Heart right ventricle (tissue), 16 donors: ENCODE measurements around the gene ADORA1. TPM values are rescaled to one million over a fixed set of nuclear protein-coding genes. Genes with fewer than 3 reads are reported as not detected.

Source experiments
- ATAC-seq, 8 donors: fragments of 200-7000 bp; cut with Tn5 transposase; one replicate each; pipeline ENCODE4 v1.9.1; 2020; ENCODE audit warnings: mild to moderate bottlenecking in 8 of 8, moderate library complexity in 8 of 8, moderate number of reproducible peaks in 1 of 8
- DNase-seq, 2 donors: peaks; one replicate each; pipeline ENCODE4 v3.0.0-alpha.2; 2020
- H3K27ac ChIP-seq, 10 donors: fragments of 200-600 bp; sonication (generic) in 2 of 10; one replicate each; pipeline versions ENCODE4 v1.5.0 to v1.8.0; 2020 to 2022; ENCODE audit warnings: mild to moderate bottlenecking in 3 of 10
- H3K27me3 ChIP-seq, 7 donors: fragments of 200-600 bp; one replicate each; pipeline ENCODE4 v1.8.0; 2021 to 2022; ENCODE audit warnings: mild to moderate bottlenecking in 2 of 7
- H3K36me3 ChIP-seq, 9 donors: fragments of 200-600 bp; sonication (generic) in 1 of 9; one replicate each; pipeline versions ENCODE4 v1.5.0 to v1.8.0; 2020 to 2022; ENCODE audit warnings: mild to moderate bottlenecking in 2 of 9
- H3K4me1 ChIP-seq, 9 donors: fragments of 200-600 bp; sonication (generic) in 1 of 9; one replicate each; pipeline versions ENCODE4 v1.5.0 to v1.8.0; 2020 to 2022; ENCODE audit warnings: mild to moderate bottlenecking in 4 of 9
- H3K4me3 ChIP-seq, 10 donors: fragments of 200-600 bp; sonication (generic) in 2 of 10; one replicate each; pipeline versions ENCODE4 v1.5.0 to v1.8.0; 2020 to 2022; ENCODE audit warnings: mild to moderate bottlenecking in 7 of 10, moderate library complexity in 2 of 10
- H3K9me3 ChIP-seq, 11 donors: fragments of 200-600 bp in 10 of 11; sonication (generic) in 2 of 11; one replicate each; pipeline versions ENCODE4 v1.5.0 to v1.8.0; 2013 to 2022; ENCODE audit warnings: mild to moderate bottlenecking in 2 of 11, control low read depth in 1 of 11, moderate library complexity in 1 of 11
- CTCF ChIP-seq, 9 donors: fragments of 200-600 bp; sonication (generic) in 2 of 9; IDR thresholded peaks; one replicate each; pipeline versions ENCODE4 v1.5.0 to v1.8.0; 2021 to 2022; ENCODE audit warnings: antibody characterized with exemption in 9 of 9, mild to moderate bottlenecking in 5 of 9, moderate library complexity in 1 of 9
- WGBS, 2 donors: extraction: QIAGEN DNeasy Blood & Tissue Kit; methylation state at CpG; one replicate each; pipeline ENCODE4 v1.1.7; 2013; ENCODE audit warnings: inconsistent platforms in 1 of 2; 5-methylcytosine and 5-hydroxymethylcytosine counted together
- intact Hi-C, 10 donors: fragments of 100-400 bp; cut with DNase I; formaldehyde crosslinking; loops; one replicate each; pipeline versions ENCODE4 v1.11.1 to v1.14.2; 2022
- polyA plus RNA-seq, 2 donors: library from polyadenylated mRNA; stranded (reverse); fragments of 200-250 nt; gene quantifications; one replicate each; pipeline ENCODE4 v1.2.3, GENCODE V29; 2013
- total RNA-seq, 10 donors: library from RNA; stranded (reverse); fragmentation: NEBNext Ultra II Directional in 3 of 10; extraction: Animal tissue kit (Norgen Biotek cat#: 25700) in 3 of 10; gene quantifications; one replicate each; pipeline versions ENCODE4 v1.2.1 to v1.2.4, GENCODE V29; 2021 to 2023
- donor health status: Arrhythmogenic right ventricular cardiomyopathy.
- donor health status: ischemic (EF 13 %, LVEDD 7.1; RV severe dilation, severe dysfunction).
- donor health status: healthy with polysubstance abuse.
- donor health status: DM: no; HTN: yes; CAD: no.
- donor health status: DM: no; HTN: no; CAD: no.
- donor health status: ischemic (EF 25% LVEDD 6.9; RV normal size, moderate dysfunction).
- donor health status: ischemic (EF 25% LVEDD 5.7; RV mildly dilated, moderate dysfunction).
- donor health status: healthy.
- donor health status: DM: yes; HTN: yes; CAD: no.
- donor health status: Ischemic cardiomyopathy.
- donor health status: ischemic (EF 35%, LVEDD 5.7; RV mildly dilated, moderate dysfunction).
- donor health status: nonischemic (EF 11% LVEDD 7.7; RV severe dilation, severe dysfunction).
- donor health status: DM: yes; HTN: yes; CAD: no.
- donor health status: PGD.
- donor health status: ischemic (EF 29% LVEDD 5.4; RV normal size, mild dysfunction).
- donor health status: nonischemic (EF 23%, LVEDD 6.1; RV moderate dilation, normal function).

Gene ADORA1
- total and polyA plus RNA-seq, 12 donors = 1.8 to 12.2 (median 8.9) TPM

- Histone ChIP-seq H3K27ac (no peak overlapping the region), H3K4me1 (peaks cover 0 to 15% (median 0%) of the 10 kb centered on the region in 9 donors), H3K27me3 (peaks cover 0 to 10% (median 3%) of the 10 kb centered on the region in 7 donors), H3K4me3 (no peak overlapping the region), H3K36me3 (no peaks in the 10 kb centered on the region), H3K9me3 (no peaks in the 10 kb centered on the region)
- 89 to 93% methylated on average over 3 of the region's 3 CpGs for WGBS, 2 donors
- no peak for TF ChIP-seq CTCF (IDR thresholded peaks at IDR 0.05)
- no peak for DNase-seq
- ATAC-seq = no peak
- intact Hi-C loops = loop anchor here in 1 of 10 donors (2.0 to 5.0 kb wide), 2 partner anchors 40 to 93 kb away; no protein-coding TSS in a partner anchor
Observed at GRCh38 chr1:203211812-203212211, 84.3 kb downstream of the ADORA1 start.

GRCh38 chr1:203213126-203213525, 85.6 kb downstream of the ADORA1 start:
- Histone ChIP-seq H3K9me3 (no peaks in the 10 kb centered on the region), H3K4me3 (no peak overlapping the region), H3K4me1 (peaks cover 0 to 15% (median 0%) of the 10 kb centered on the region in 9 donors), H3K27ac (no peak overlapping the region), H3K36me3 (no peaks in the 10 kb centered on the region), H3K27me3 (peaks cover 0 to 16% (median 11%) of the 10 kb centered on the region in 7 donors)
- ATAC-seq (no peak), DNase-seq (no peak)
- TF ChIP-seq CTCF (IDR thresholded peaks at IDR 0.05) = no peak
- WGBS, 2 donors = 77 to 83% methylated on average over 6 of the region's 6 CpGs
- intact Hi-C loops = loop anchor here in 1 of 10 donors (5.0 kb wide), 1 partner anchor 41 kb away; no protein-coding TSS in a partner anchor

- Histone ChIP-seq H3K4me1 (peaks cover 0 to 15% (median 0%) of the 10 kb centered on the region in 9 donors), H3K4me3 (no peak overlapping the region), H3K27me3 (peaks cover 0 to 16% (median 11%) of the 10 kb centered on the region in 7 donors), H3K36me3 (no peaks in the 10 kb centered on the region), H3K9me3 (no peaks in the 10 kb centered on the region), H3K27ac (no peak overlapping the region)
- ATAC-seq = no peak
- TF ChIP-seq CTCF (IDR thresholded peaks at IDR 0.05) = no peak
- WGBS, 2 donors = 76 to 82% methylated on average over 7 of the region's 7 CpGs
- DNase-seq = no peak
- intact Hi-C loops = loop anchor here in 4 of 10 donors (2.0 to 5.0 kb wide), 5 partner anchors 43 to 176 kb away; no protein-coding TSS in a partner anchor
Observed at GRCh38 chr1:203214871-203215270, 87.3 kb downstream of the ADORA1 start.

- no peak for TF ChIP-seq CTCF (IDR thresholded peaks at IDR 0.05)
- no peaks in the 10 kb centered on the region for H3K36me3 ChIP-seq
- no peak overlapping the region for H3K27ac ChIP-seq
- H3K4me1 ChIP-seq = peaks cover 0 to 15% (median 0%) of the 10 kb centered on the region in 9 donors
- no peak for DNase-seq
- 69 to 70% methylated on average over 9 of the region's 9 CpGs for WGBS, 2 donors
- intact Hi-C loops = loop anchor here in 3 of 10 donors (2.0 to 5.0 kb wide), 4 partner anchors 93 to 177 kb away; no protein-coding TSS in a partner anchor
- H3K9me3 ChIP-seq = no peaks in the 10 kb centered on the region
- H3K27me3 ChIP-seq = peaks cover 0 to 16% (median 11%) of the 10 kb centered on the region in 7 donors
- H3K4me3 ChIP-seq = no peak overlapping the region
- no peak for ATAC-seq
Observed at GRCh38 chr1:203215573-203215972, 88.0 kb downstream of the ADORA1 start.
